Endothelial cell of umbilical vein (primary cell): ENCODE data around the gene GAL3ST3. TPM values are rescaled to one million over a fixed set of nuclear protein-coding genes. Genes with fewer than 3 reads are reported as not detected.

Source experiments
- BruUV-seq: library from RNA; stranded (reverse); fragments of 400-500 nt; replicated peaks from 2 replicates; lab custom pipeline; 2021; lab: Mats Ljungman, UMichigan
- CTCF ChIA-PET: fragments of 300-600, 350-600 bp; sonication (Branson Sonifier 250); formaldehyde crosslinking; loops from one replicate; lab custom pipeline; 2021; ENCODE audit warnings: antibody characterized with exemption, inconsistent platforms; lab: Charles Lee
- POLR2A ChIA-PET: fragments of 300-600, 350-600 bp; sonication (Branson Sonifier 250); formaldehyde crosslinking; loops from one replicate; lab custom pipeline; 2021; ENCODE audit warnings: antibody characterized with exemption, inconsistent platforms; lab: Charles Lee
- DNase-seq: peaks from one replicate; pipeline ENCODE4 v3.0.0-alpha.2; 2011; ENCODE audit warnings: low read depth, low spot score
- FAIRE-seq: peaks from 2 replicates; lab custom pipeline; 2011; peaks lifted over from hg19 to GRCh38; lab: Jason Lieb, UNC
- H2AFZ ChIP-seq: 2 replicates; pipeline ENCODE4 v1.6.0; 2012; ENCODE audit warnings: low read depth, low read length, control low read depth, inconsistent platforms
- H3K27ac ChIP-seq: 2 replicates; pipeline ENCODE4 v1.5.1; 2011; ENCODE audit warnings: low read depth, mild to moderate bottlenecking, control low read depth, low read length, moderate library complexity; ENCODE audit not compliant: insufficient read depth
- H3K27me3 ChIP-seq, 2 experiments: 2 replicates each; pipeline versions ENCODE4 v1.6.0 to v1.6.1; 2011; ENCODE audit warnings: low read length in 2 of 2, mixed read lengths in 1 of 2; ENCODE audit not compliant: control insufficient read depth in 2 of 2, insufficient read depth in 2 of 2
- H3K36me3 ChIP-seq, 2 experiments: 2 replicates in 1 of 2; 3 replicates in 1 of 2; pipeline ENCODE4 v1.5.1; 2011; ENCODE audit warnings: low read length in 2 of 2, mild to moderate bottlenecking in 1 of 2, moderate library complexity in 1 of 2; ENCODE audit not compliant: control insufficient read depth in 2 of 2, insufficient read depth in 2 of 2; ENCODE audit errors: extremely low read depth in 1 of 2
- H3K4me1 ChIP-seq: 3 replicates; pipeline ENCODE4 v1.5.1; 2011; ENCODE audit warnings: mild to moderate bottlenecking, low read length; ENCODE audit not compliant: control insufficient read depth, insufficient read depth; ENCODE audit errors: extremely low read depth
- H3K4me2 ChIP-seq: 2 replicates; pipeline ENCODE4 v1.6.1; 2011; ENCODE audit warnings: low read length, control low read depth, mixed read lengths; ENCODE audit not compliant: insufficient read depth
- H3K4me3 ChIP-seq, 3 experiments: fragments of 200-600 bp in 1 of 3; sonication (generic), shearing (Covaris generic) in 1 of 3; replicated peaks in 1 of 3; 2 replicates each; pipeline ENCODE4 v1.5.1; 2011 to 2016; ENCODE audit warnings: control low read depth in 3 of 3, low read length in 3 of 3, mild to moderate bottlenecking in 2 of 3, inconsistent platforms in 1 of 3, low read depth in 1 of 3, moderate library complexity in 1 of 3; ENCODE audit not compliant: insufficient read depth in 1 of 3
- H3K79me2 ChIP-seq: 2 replicates; pipeline ENCODE4 v1.6.0; 2012; ENCODE audit warnings: low read length, inconsistent platforms; ENCODE audit not compliant: control insufficient read depth, insufficient read depth
- H3K9ac ChIP-seq: replicated peaks from 2 replicates; pipeline ENCODE3; 2011; ENCODE audit warnings: low read length, control low read depth; ENCODE audit not compliant: insufficient read depth; ENCODE audit errors: extremely low read depth
- H3K9me1 ChIP-seq: replicated peaks from 3 replicates; pipeline ENCODE4 v1.6.0; 2011; ENCODE audit warnings: mild to moderate bottlenecking, low read length; ENCODE audit not compliant: control insufficient read depth, insufficient read depth; ENCODE audit errors: extremely low read depth
- H3K9me3 ChIP-seq: replicated peaks from 2 replicates; pipeline ENCODE4 v1.5.1; 2012; ENCODE audit warnings: low read length, inconsistent platforms; ENCODE audit not compliant: control insufficient read depth, insufficient read depth
- H4K20me1 ChIP-seq: replicated peaks from 2 replicates; pipeline ENCODE3; 2011; ENCODE audit warnings: mild to moderate bottlenecking, low read length; ENCODE audit not compliant: control insufficient read depth, insufficient read depth; ENCODE audit errors: extremely low read depth
- EZH2 ChIP-seq: IDR thresholded peaks from 2 replicates; pipeline ENCODE4 v1.6.1; 2012; ENCODE audit warnings: borderline replicate concordance, low read depth, mild to moderate bottlenecking, moderate library complexity, low read length, inconsistent platforms; ENCODE audit not compliant: severe bottlenecking
- JUN ChIP-seq: IDR thresholded peaks from 2 replicates; pipeline ENCODE4 v1.6.1; 2011; ENCODE audit warnings: borderline replicate concordance, low read depth; ENCODE audit not compliant: insufficient read length, insufficient read depth
- MYC ChIP-seq: IDR thresholded peaks from one replicate; pipeline ENCODE4 v1.6.1; 2011; ENCODE audit warnings: mild to moderate bottlenecking, low read depth, low read length
- POLR2A ChIP-seq: IDR thresholded peaks from 2 replicates; pipeline ENCODE4 v1.6.1; 2012; ENCODE audit warnings: low read depth, mild to moderate bottlenecking, control low read depth, low read length
- dilution Hi-C: fragments of 300-500 bp; cut with MboI; formaldehyde crosslinking; loops from one replicate; pipeline ENCODE4 v1.15.0; 2019; ENCODE audit warnings: low sequenced_read_pairs; ENCODE audit not compliant: extremely low pct_ligation_motif_present
- intact Hi-C: fragments of 100-400 bp; cut with micrococcal nuclease; formaldehyde crosslinking; loops from one replicate; pipeline ENCODE4 v1.10.0; 2022
- polyA plus RNA-seq, 4 experiments: library from polyadenylated mRNA; depleted of rRNA in 3 of 4; stranded (reverse) in 3 of 4; unstranded in 1 of 4; fragments of >200 nt; gene quantifications; 2 replicates each; pipeline versions ENCODE4 v1.2.1 to v1.2.3, GENCODE V29; 2011 to 2012; ENCODE audit warnings: missing spikeins in 1 of 4
- total RNA-seq: library from RNA; stranded (reverse); gene quantifications from 2 replicates; pipeline ENCODE4 v1.2.3, GENCODE V29; 2021
- TF ChIP-seq, protein P1 (sequence below): IDR thresholded peaks from 2 replicates; pipeline ENCODE4 v1.6.1; 2011; ENCODE audit not compliant: insufficient read depth, insufficient read length
- TF ChIP-seq, protein P2 (sequence below), 2 donors: IDR thresholded peaks; 1 replicate in 1 of 2; 2 replicates in 1 of 2; pipeline ENCODE4 v1.5.1; 2011; ENCODE audit warnings: low read length in 2 of 2, mild to moderate bottlenecking in 2 of 2, moderate library complexity in 2 of 2, control low read depth in 1 of 2, inconsistent platforms in 1 of 2, low read depth in 1 of 2; ENCODE audit not compliant: insufficient read depth in 1 of 2; ENCODE audit errors: extremely low read depth in 1 of 2

Gene GAL3ST3
- total and polyA plus RNA-seq, 2 donors (not counting 3 experiments of a cell fraction or from before 2014, with no cell fraction given) = 0.15 TPM; not detected in 1

DNA sequence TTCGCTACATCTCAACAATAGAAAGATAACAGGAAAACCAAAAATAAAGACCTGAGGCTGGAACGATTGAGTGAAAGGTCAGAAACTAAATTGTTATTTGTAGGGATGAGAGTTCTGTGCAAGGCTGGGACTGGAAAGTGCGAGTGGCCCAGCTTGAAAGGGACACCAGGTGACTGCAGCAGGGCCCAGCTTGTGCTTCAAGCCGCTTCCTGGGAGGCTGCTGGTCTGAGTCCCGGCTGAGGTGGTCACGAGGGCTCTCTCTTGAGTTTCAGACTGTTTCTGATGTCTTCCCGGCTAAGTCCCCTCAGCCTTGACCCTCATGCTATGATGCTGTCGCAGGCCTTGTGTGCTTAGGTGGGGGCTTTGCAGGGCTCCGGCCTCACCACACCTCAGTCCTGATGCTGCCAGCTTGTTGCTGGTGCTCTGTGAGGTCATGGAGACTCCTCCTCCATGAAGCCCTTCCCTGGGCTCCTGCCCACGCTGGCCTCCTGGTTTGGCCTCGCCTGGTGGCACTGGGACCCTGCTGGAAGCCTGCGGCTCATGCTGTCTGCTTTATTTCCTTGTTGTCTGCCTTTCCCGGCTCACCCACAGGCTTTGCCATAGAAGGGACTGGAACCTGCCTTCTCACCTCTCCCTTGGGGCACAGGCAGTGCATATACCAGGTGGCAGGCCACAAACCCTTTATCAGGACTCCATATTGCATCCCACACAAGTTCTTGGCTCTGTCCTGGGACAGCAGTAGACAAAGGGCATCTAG, 42.6 kb downstream of the GAL3ST3 start:
- H3K27me3 ChIP-seq = no peaks in the 10 kb centered on the region
- ChIA-PET CTCF (interaction anchor here (1.0 to 3.9 kb wide), 2 partner anchors 16 kb away, joined by 4 to 37 read pairs; no protein-coding TSS in a partner anchor), POLR2A (no interaction called here)
- DNase-seq = no peak
- H3K4me1 ChIP-seq = peaks cover 6% of the 10 kb centered on the region
- H3K79me2 ChIP-seq = peaks cover 20% of the 10 kb centered on the region
- intact Hi-C loops (no loop called here), dilution Hi-C loops (no loop called here)
- no peaks in the 10 kb centered on the region for H3K9me1 ChIP-seq
- no peak overlapping the region for H3K9ac ChIP-seq
- FAIRE-seq = no peak
- peaks cover 0 to 7% of the 10 kb centered on the region in 2 experiments for H3K36me3 ChIP-seq
- H3K4me3 ChIP-seq = no peak overlapping the region
- no peaks in the 10 kb centered on the region for H3K9me3 ChIP-seq
- TF ChIP-seq, protein P1, sequence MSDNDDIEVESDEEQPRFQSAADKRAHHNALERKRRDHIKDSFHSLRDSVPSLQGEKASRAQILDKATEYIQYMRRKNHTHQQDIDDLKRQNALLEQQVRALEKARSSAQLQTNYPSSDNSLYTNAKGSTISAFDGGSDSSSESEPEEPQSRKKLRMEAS = no peak
- no peak for TF ChIP-seq POLR2A
- TF ChIP-seq JUN = no peak
- TF ChIP-seq MYC = no peak
- TF ChIP-seq EZH2 = no peak
- no TSS peak for BruUV-seq
- H3K27ac ChIP-seq = no peak overlapping the region
- no peak overlapping the region for H2AFZ ChIP-seq
- H4K20me1 ChIP-seq = no peaks in the 10 kb centered on the region
- no peak overlapping the region for H3K4me2 ChIP-seq

DNA sequence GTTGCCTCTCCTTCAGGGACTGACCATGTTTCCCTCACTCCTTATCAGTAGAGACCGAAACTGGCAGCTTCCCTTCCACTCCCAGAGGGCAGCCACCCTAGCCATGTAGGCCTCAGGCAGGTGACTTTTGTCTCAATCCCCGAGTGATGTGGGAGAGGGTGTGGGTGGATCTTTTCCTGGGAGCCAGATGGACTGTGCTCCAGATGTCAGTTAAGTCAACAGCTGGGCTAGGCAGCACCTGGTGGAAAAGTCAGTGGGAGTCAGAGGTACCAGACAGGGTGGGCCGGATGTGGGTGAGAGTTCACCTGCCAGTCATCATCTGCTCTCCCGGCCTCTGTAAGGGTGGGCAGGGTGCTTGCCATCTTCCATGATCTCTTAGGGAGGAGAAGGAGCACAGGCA, 44.8 kb downstream of the GAL3ST3 start:
- BruUV-seq = no TSS peak
- Histone ChIP-seq H3K9ac (no peak overlapping the region), H3K27ac (no peak overlapping the region), H3K9me3 (no peaks in the 10 kb centered on the region), H3K27me3 (no peaks in the 10 kb centered on the region), H3K4me3 (no peak overlapping the region), H4K20me1 (no peaks in the 10 kb centered on the region), H2AFZ (no peak overlapping the region), H3K4me2 (no peak overlapping the region), H3K9me1 (no peaks in the 10 kb centered on the region), H3K79me2 (peaks cover 36% of the 10 kb centered on the region), H3K4me1 (peaks cover 9% of the 10 kb centered on the region), H3K36me3 (peaks cover 3 to 16% of the 10 kb centered on the region in 2 experiments)
- TF ChIP-seq, protein P2, sequence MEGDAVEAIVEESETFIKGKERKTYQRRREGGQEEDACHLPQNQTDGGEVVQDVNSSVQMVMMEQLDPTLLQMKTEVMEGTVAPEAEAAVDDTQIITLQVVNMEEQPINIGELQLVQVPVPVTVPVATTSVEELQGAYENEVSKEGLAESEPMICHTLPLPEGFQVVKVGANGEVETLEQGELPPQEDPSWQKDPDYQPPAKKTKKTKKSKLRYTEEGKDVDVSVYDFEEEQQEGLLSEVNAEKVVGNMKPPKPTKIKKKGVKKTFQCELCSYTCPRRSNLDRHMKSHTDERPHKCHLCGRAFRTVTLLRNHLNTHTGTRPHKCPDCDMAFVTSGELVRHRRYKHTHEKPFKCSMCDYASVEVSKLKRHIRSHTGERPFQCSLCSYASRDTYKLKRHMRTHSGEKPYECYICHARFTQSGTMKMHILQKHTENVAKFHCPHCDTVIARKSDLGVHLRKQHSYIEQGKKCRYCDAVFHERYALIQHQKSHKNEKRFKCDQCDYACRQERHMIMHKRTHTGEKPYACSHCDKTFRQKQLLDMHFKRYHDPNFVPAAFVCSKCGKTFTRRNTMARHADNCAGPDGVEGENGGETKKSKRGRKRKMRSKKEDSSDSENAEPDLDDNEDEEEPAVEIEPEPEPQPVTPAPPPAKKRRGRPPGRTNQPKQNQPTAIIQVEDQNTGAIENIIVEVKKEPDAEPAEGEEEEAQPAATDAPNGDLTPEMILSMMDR (IDR thresholded peaks at IDR 0.05; ENCODE audit: extremely low read depth in 1 of 2, insufficient read depth in 1 of 2, low read depth in 1 of 2, low read length in 2 of 2) = no peak
- no peak for TF ChIP-seq JUN
- intact Hi-C loops = no loop called here
- DNase-seq (no peak), FAIRE-seq (no peak)
- CTCF ChIA-PET = no interaction called here
- dilution Hi-C loops = no loop called here
- POLR2A ChIA-PET = no interaction called here
